ENCODE measurements around the gene NAALAD2. TPM values are rescaled to one million over a fixed set of nuclear protein-coding genes. Genes with fewer than 3 reads are reported as not detected.

Gene NAALAD2
- total RNA-seq, 2 donors from 2014 or later = 3.3 to 8.8 TPM

Other genes starting within 250 kb of the NAALAD2 start
- gene TRIM49D1, start 212.4 kb upstream of the NAALAD2 start, total RNA-seq = not detected
- not detected for gene TRIM49D2, start 210.6 kb upstream of the NAALAD2 start, total RNA-seq
- not detected for gene TRIM64, start 168.6 kb upstream of the NAALAD2 start, total RNA-seq
- not detected for gene TRIM49C, start 103.6 kb upstream of the NAALAD2 start, total RNA-seq
- not detected for gene UBTFL1, start 48.7 kb upstream of the NAALAD2 start, total RNA-seq
- 10 to 100 TPM; 54.6 to 56.9 TPM for gene CHORDC1, start 88.4 kb downstream of the NAALAD2 start, total RNA-seq

Measured in endodermal cell (in vitro differentiated cells).